ENCODE measurements around the gene TMTC2.

TMTC2 gene

DNA sequence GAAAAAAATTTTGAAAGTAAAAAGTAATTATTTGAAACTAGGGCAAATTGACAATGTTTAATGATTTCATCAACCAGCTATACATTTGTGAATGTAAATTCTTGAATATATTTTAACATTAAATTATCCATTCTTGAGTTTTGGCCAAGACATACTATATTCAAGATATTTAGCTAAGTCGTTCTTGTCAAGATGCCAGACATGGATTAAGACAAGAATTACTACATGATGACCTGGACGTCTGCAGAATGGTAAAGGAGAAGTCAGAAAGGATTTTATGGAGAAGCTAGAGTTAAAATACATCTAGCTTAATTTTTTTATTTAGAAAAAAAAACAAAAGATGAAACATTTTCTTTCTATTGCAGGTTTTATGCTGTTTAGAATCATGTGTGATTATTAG is 255.8 kb downstream of the TMTC2 start:
- TF ChIP-seq, protein P1, sequence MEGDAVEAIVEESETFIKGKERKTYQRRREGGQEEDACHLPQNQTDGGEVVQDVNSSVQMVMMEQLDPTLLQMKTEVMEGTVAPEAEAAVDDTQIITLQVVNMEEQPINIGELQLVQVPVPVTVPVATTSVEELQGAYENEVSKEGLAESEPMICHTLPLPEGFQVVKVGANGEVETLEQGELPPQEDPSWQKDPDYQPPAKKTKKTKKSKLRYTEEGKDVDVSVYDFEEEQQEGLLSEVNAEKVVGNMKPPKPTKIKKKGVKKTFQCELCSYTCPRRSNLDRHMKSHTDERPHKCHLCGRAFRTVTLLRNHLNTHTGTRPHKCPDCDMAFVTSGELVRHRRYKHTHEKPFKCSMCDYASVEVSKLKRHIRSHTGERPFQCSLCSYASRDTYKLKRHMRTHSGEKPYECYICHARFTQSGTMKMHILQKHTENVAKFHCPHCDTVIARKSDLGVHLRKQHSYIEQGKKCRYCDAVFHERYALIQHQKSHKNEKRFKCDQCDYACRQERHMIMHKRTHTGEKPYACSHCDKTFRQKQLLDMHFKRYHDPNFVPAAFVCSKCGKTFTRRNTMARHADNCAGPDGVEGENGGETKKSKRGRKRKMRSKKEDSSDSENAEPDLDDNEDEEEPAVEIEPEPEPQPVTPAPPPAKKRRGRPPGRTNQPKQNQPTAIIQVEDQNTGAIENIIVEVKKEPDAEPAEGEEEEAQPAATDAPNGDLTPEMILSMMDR (IDR thresholded peaks at IDR 0.05): no peak
- Histone ChIP-seq H3K27ac (no peak overlapping the region), H3K4me3 (no peak overlapping the region)
- no peak for DNase-seq (ENCODE audit: low spot score)

DNA sequence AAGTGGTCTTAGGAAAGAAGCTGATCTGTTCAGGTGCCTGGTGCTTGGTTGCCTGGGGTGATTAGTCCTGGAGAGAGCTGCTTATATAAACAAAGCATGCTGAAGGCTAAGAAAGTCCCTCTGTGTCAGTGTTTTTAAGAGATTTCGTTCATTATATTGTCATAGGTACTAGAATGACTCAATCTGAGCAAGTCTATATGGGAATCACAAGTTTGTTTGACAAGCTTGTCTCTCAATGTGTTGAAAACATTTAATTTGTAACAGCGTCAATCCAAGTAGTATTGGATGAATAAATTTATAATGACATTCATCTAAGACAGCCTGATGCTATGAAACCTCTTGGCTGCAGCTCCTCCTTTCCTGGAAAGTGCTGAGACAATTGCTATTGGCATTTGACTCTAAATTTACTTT is 256.3 kb downstream of the TMTC2 start:
- Histone ChIP-seq H3K4me3 (no peak overlapping the region), H3K27ac (no peak overlapping the region)
- DNase-seq (ENCODE audit: low spot score): no peak
- TF ChIP-seq, protein P1 (IDR thresholded peaks at IDR 0.05): no peak

DNA sequence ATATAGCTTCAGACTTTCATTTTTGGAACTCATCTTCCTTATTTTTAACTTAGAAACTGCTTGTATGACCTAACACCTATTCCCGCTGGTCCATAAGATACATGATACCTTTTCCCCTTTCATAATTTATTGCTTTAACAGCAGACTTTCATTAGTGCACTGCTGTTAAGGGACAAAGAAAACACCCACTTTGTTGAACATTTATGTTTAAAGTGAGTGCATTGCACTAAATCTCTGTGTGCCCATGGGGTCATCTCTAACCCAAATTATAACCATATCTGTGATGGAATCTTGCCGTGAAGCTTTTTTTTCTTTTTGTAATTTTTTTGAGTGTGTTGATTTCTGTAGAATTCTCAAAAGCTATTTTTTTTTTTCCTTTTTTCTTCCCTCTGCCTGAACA is 261.8 kb downstream of the TMTC2 start:
- TF ChIP-seq, protein P1 (IDR thresholded peaks at IDR 0.05): no peak
- DNase-seq (ENCODE audit: low spot score): no peak

DNA sequence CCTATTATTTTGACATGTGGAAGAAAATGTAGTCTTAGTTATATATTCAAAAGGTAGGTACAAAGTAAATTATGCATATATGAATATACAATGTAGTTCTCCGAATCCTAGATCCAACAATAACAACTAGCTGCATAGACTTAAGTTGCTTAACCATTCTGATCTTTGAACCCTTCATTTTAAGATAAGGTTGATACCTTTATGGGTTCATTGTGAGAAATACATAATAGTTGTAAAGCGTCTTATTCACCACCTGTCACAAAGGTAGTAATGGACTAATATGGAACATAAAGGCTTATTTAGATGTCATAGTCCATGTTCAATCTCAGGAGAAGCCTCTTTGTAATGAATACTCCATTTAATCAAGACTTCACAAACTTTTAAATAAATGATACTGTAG is 263.6 kb downstream of the TMTC2 start:
- DNase-seq (ENCODE audit: low spot score): no peak
- Histone ChIP-seq H3K27ac (no peak overlapping the region), H3K4me3 (no peak overlapping the region)
- TF ChIP-seq, protein P1 (IDR thresholded peaks at IDR 0.05): no peak

More for the DNA sequence above, 261.8 kb downstream of the TMTC2 start:
- H3K4me3 ChIP-seq: no peak overlapping the region
- no peak overlapping the region for H3K27ac ChIP-seq

DNA sequence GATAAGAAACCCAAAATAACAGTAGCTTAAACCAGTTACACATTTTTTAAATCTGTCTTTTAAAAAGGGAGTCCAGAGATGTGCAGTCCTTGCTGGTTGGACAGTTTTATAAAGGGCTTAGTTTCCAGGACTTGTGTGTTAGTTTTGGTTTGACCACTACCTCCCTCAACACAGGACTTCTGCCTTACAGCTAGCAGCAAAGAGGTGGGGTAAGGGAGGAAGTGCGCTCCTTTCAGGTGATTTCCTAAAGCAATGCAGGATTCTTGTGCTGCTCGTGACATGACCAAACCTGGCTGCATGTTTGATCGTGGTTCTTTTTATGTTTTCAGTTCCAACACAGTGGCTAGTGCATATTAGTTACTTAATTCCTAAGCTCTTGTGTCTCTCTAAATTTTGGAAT is 266.2 kb downstream of the TMTC2 start:
- DNase-seq (ENCODE audit: low spot score): no peak
- TF ChIP-seq, protein P1 (IDR thresholded peaks at IDR 0.05): no peak
- Histone ChIP-seq H3K4me3 (no peak overlapping the region), H3K27ac (no peak overlapping the region)

DNA sequence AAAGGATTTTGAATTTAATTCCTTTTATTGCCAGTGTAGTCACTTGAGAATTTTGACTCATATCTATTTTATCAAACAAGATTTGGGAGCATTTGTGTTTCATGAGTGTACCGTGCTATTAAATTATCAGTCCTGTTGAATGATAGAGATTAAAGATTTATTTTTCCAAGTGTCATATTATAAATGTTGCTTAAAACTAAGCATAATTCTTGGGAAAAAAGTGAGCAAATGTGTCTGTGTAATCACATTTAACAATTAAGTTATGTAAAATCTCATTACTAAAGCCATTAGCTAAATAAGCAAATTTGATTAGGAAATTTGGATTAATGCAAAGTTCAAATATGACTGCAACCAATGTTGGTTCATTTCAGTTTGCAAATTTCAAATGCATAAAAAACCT is 266.7 kb downstream of the TMTC2 start:
- TF ChIP-seq, protein P1 (IDR thresholded peaks at IDR 0.05): no peak
- H3K4me3 ChIP-seq: no peak overlapping the region
- H3K27ac ChIP-seq: no peak overlapping the region
- DNase-seq (ENCODE audit: low spot score): no peak

DNA sequence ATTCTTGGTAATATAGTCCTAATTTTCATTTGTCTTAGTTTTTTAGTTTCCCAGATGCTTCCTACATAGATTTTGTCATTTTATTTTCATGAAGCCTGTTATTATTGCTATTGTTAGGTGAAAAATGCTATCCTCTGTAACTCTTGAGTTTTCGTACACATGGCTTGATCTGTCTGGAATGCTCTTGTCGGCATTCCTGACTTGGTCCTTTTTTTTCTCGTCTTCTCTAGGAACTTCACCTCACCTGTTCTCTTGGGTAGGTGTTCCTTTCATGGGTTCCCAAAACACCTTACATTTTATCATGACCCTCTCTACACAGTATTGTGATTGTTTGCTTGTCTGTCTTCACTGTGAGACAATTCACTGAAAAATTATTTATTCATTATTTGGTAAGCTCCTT is 267.4 kb downstream of the TMTC2 start:
- TF ChIP-seq, protein P1 (IDR thresholded peaks at IDR 0.05): no peak
- Histone ChIP-seq H3K27ac (no peak overlapping the region), H3K4me3 (no peak overlapping the region)
- no peak for DNase-seq (ENCODE audit: low spot score)

Measured in coronary artery (tissue), 2 donors.